ENCODE measurements around the gene CYP2W1. TPM values are rescaled to one million over a fixed set of nuclear protein-coding genes. Genes with fewer than 3 reads are reported as not detected.

CYP2W1 gene
- total RNA-seq, 1 donor from 2014 or later = not detected

DNA sequence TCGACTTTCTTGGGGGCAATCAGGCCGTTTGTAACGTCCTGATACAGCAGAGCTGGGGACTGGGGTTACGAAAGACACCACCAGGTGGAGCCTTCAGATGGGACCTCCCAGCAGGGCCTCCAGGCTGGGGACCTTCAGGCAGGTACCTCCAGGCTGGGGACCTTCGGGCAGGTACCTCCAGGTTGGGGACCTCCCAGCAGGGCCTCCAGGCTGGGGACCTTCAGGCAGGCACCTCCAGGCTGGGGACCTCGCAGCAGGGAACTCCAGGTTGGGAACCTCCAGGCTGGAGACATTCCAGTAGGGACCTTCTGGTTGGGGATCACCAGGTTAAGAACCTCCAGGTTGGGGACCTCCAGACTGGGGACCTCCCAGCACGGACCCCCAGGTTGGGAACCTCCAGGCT lies 37.9 kb downstream of the CYP2W1 start:
- no peaks in the 10 kb centered on the region for H3K27me3 Mint-ChIP-seq
- peaks cover 56% of the 10 kb centered on the region for H3K4me1 Mint-ChIP-seq
- H3K27ac Mint-ChIP-seq = no peak overlapping the region
- no peak overlapping the region for H3K4me3 Mint-ChIP-seq
- ChIA-PET CTCF (interaction anchor here (9.5 kb wide), 1 partner anchor 45 kb away, joined by 55 read pairs; no protein-coding TSS in a partner anchor), POLR2A (interaction anchor here (1.2 to 6.0 kb wide), 4 partner anchors 13 to 44 kb away, joined by 3 to 45 read pairs (median 12); partner anchors contain the start of gene GPR146)
- no peak for DNase-seq
- no peak for ATAC-seq (ENCODE audit: low read depth)
- intact Hi-C loops (cut with micrococcal nuclease) = loop anchor here (10.0 kb wide), 2 partner anchors 206 to 1294 kb away; partner anchors contain the start of gene SNX8
- H3K36me3 Mint-ChIP-seq (ENCODE audit: low read depth) = peaks cover 42% of the 10 kb centered on the region
- no peaks in the 10 kb centered on the region for H3K9me3 Mint-ChIP-seq
- TF ChIP-seq CTCF (IDR thresholded peaks at IDR 0.05) = no peak

DNA sequence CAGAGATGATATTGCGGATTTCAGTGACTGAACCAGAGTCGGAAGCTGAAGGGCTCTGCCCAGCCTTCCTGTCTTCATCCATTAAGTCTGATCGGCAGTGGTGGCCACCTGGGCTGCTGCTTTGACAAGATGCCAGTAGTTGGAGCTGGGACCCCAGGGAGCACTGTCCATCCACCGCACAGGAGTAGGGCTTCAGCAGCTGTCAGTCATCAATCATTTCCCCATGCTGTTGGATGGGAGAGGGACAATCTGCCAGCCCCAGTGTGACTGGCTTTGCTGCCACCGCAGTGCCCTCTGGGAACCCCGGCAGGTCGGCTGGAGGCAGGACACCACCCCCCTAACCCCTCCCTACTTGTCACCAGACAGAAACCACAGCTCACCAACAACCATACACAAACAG lies 38.4 kb downstream of the CYP2W1 start:
- intact Hi-C loops (cut with micrococcal nuclease) = loop anchor here (10.0 kb wide), 2 partner anchors 207 to 1293 kb away; partner anchors contain the start of gene SNX8
- Mint-ChIP-seq H3K4me1 (peaks cover 61% of the 10 kb centered on the region), H3K9me3 (no peaks in the 10 kb centered on the region), H3K4me3 (peak overlapping the region; percentile 28), H3K36me3 (ENCODE audit: low read depth) (peaks cover 47% of the 10 kb centered on the region), H3K27ac (no peak overlapping the region), H3K27me3 (no peaks in the 10 kb centered on the region)
- CTCF ChIA-PET = interaction anchor here (1.1 to 9.5 kb wide), 2 partner anchors 23 to 44 kb away, joined by 6 to 55 read pairs; partner anchors contain the start of gene GPR146
- POLR2A ChIA-PET = interaction anchor here (2.7 to 6.0 kb wide), 3 partner anchors 17 to 44 kb away, joined by 11 to 45 read pairs (median 13); partner anchors contain the start of gene GPR146
- no peak for DNase-seq
- no peak for ATAC-seq (ENCODE audit: low read depth)
- TF ChIP-seq CTCF (IDR thresholded peaks at IDR 0.05) = no peak

GRCh38 chr7:1021931-1022330 lies 39.0 kb downstream of the CYP2W1 start:
- Mint-ChIP-seq H3K27me3 (no peaks in the 10 kb centered on the region), H3K4me3 (no peak overlapping the region), H3K27ac (no peak overlapping the region), H3K36me3 (ENCODE audit: low read depth) (peaks cover 52% of the 10 kb centered on the region), H3K9me3 (no peaks in the 10 kb centered on the region), H3K4me1 (peaks cover 67% of the 10 kb centered on the region)
- ChIA-PET POLR2A (interaction anchor here (1.2 to 7.7 kb wide), 6 partner anchors 17 to 64 kb away, joined by 6 to 148 read pairs (median 14); partner anchors contain the start of genes COX19 and GPR146), CTCF (interaction anchor here (1.1 to 9.5 kb wide), 2 partner anchors 23 to 44 kb away, joined by 6 to 55 read pairs; partner anchors contain the start of gene GPR146)
- no peak for DNase-seq
- ATAC-seq (ENCODE audit: low read depth) = no peak
- no peak for TF ChIP-seq CTCF (IDR thresholded peaks at IDR 0.05)
- intact Hi-C loops (cut with micrococcal nuclease) = loop anchor here (10.0 kb wide), 2 partner anchors 207 to 1293 kb away; partner anchors contain the start of gene SNX8

DNA sequence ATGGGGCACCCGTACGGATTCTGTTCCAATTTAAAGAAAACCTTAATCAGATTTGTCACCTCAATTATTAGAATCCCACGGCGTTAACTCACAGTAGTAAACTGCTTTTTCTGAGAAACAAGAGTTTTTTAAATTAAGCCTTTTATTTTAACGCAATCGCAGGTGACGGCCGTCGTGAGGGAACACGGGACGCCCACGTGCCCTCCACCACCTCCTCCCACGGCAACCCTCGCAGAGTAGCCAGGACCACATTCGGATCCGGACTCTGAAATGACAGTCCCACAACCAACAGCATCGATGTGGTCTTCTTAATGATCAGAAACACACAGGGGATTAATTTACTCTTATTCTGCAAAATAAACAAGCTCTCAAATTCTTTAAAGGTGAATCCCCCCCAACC lies 39.4 kb downstream of the CYP2W1 start:
- DNase-seq (no peak), ATAC-seq (ENCODE audit: low read depth) (no peak)
- no peak for TF ChIP-seq CTCF (IDR thresholded peaks at IDR 0.05)
- Mint-ChIP-seq H3K4me1 (peaks cover 70% of the 10 kb centered on the region), H3K27me3 (no peaks in the 10 kb centered on the region), H3K4me3 (peak overlapping the region; percentile 82), H3K27ac (peak overlapping the region; percentile 89), H3K36me3 (ENCODE audit: low read depth) (peaks cover 53% of the 10 kb centered on the region), H3K9me3 (no peaks in the 10 kb centered on the region)
- POLR2A ChIA-PET = interaction anchor here (1.0 to 7.7 kb wide), 11 partner anchors 8 to 116 kb away, joined by 3 to 148 read pairs (median 7); partner anchors contain the start of genes COX19 and GPR146
- CTCF ChIA-PET = interaction anchor here (1.1 to 9.5 kb wide), 3 partner anchors 22 to 43 kb away, joined by 6 to 55 read pairs (median 31); partner anchors contain the start of gene GPR146
- intact Hi-C loops (cut with micrococcal nuclease) = loop anchor here (10.0 kb wide), 2 partner anchors 208 to 1292 kb away; partner anchors contain the start of gene SNX8

All from activated B cell treated with CpG ODN at 0.5 μM for 24 hours (primary cell).